ENCODE results near the gene AHDC1. TPM values are rescaled to one million over a fixed set of nuclear protein-coding genes. Genes with fewer than 3 reads are reported as not detected.
A peak's percentile ranks its signal among the peaks of the same experiment; 100 is the strongest.

The AHDC1 gene
- total and polyA plus RNA-seq, 9 of the 15 experiments (the other 6 are each of a cell fraction or from before 2014, with no cell fraction given), result 0.21 to 36.4 (median 4.7) TPM

GRCh38 chr1:27603309-27603680 lies 649 bp downstream of the AHDC1 start (continued):
- TF ChIP-seq CREB5 (CRISPR knock-in tag; IDR thresholded peaks at IDR 0.05) (no peak), RAD21 (CRISPR knock-in tag; conservative IDR thresholded peaks at IDR 0.05 in 1 of 2, IDR thresholded peaks at IDR 0.05 in 1 of 2) (peak in 1 of 2 experiments; percentile 13; a peak in 1 of 4 replicates), ZNF764 (CRISPR knock-in tag; IDR thresholded peaks at IDR 0.05; ENCODE audit: low read depth) (no peak), EWSR1 (IDR thresholded peaks at IDR 0.05; ENCODE audit: borderline replicate concordance, low read depth, partially characterized antibody) (no peak), ZNF740 (CRISPR knock-in tag; IDR thresholded peaks at IDR 0.05) (peak; percentile 91), ZNF740 (tag; IDR thresholded peaks at IDR 0.05) (peak in 1 of 2 experiments; percentile 52; a peak in 1 of 4 replicates), SRF (CRISPR knock-in tag; IDR thresholded peaks at IDR 0.05) (no peak), ZNF253 (CRISPR knock-in tag; conservative IDR thresholded peaks at IDR 0.05) (no peak), HSF4 (CRISPR knock-in tag; IDR thresholded peaks at IDR 0.05; ENCODE audit: borderline replicate concordance) (no peak), C11orf30 (IDR thresholded peaks at IDR 0.05; ENCODE audit: low read depth) (no peak), ZNF184 (CRISPR knock-in tag; IDR thresholded peaks at IDR 0.05) (no peak), THRA (IDR thresholded peaks at IDR 0.05) (no peak), ZNF695 (CRISPR knock-in tag; IDR thresholded peaks at IDR 0.05) (no peak)
- TF ChIP-seq, protein P1, sequence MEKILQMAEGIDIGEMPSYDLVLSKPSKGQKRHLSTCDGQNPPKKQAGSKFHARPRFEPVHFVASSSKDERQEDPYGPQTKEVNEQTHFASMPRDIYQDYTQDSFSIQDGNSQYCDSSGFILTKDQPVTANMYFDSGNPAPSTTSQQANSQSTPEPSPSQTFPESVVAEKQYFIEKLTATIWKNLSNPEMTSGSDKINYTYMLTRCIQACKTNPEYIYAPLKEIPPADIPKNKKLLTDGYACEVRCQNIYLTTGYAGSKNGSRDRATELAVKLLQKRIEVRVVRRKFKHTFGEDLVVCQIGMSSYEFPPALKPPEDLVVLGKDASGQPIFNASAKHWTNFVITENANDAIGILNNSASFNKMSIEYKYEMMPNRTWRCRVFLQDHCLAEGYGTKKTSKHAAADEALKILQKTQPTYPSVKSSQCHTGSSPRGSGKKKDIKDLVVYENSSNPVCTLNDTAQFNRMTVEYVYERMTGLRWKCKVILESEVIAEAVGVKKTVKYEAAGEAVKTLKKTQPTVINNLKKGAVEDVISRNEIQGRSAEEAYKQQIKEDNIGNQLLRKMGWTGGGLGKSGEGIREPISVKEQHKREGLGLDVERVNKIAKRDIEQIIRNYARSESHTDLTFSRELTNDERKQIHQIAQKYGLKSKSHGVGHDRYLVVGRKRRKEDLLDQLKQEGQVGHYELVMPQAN (IDR thresholded peaks at IDR 0.05; ENCODE audit: borderline replicate concordance), result no peak
- TF ChIP-seq, protein P2, sequence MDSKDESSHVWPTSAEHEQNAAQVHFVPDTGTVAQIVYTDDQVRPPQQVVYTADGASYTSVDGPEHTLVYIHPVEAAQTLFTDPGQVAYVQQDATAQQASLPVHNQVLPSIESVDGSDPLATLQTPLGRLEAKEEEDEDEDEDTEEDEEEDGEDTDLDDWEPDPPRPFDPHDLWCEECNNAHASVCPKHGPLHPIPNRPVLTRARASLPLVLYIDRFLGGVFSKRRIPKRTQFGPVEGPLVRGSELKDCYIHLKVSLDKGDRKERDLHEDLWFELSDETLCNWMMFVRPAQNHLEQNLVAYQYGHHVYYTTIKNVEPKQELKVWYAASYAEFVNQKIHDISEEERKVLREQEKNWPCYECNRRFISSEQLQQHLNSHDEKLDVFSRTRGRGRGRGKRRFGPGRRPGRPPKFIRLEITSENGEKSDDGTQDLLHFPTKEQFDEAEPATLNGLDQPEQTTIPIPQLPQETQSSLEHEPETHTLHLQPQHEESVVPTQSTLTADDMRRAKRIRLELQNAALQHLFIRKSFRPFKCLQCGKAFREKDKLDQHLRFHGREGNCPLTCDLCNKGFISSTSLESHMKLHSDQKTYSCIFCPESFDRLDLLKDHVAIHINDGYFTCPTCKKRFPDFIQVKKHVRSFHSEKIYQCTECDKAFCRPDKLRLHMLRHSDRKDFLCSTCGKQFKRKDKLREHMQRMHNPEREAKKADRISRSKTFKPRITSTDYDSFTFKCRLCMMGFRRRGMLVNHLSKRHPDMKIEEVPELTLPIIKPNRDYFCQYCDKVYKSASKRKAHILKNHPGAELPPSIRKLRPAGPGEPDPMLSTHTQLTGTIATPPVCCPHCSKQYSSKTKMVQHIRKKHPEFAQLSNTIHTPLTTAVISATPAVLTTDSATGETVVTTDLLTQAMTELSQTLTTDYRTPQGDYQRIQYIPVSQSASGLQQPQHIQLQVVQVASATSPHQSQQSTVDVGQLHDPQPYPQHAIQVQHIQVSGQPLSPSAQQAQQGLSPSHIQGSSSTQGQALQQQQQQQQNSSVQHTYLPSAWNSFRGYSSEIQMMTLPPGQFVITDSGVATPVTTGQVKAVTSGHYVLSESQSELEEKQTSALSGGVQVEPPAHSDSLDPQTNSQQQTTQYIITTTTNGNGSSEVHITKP (IDR thresholded peaks at IDR 0.05; ENCODE audit: partially characterized antibody), result no peak
- TF ChIP-seq, protein P3, sequence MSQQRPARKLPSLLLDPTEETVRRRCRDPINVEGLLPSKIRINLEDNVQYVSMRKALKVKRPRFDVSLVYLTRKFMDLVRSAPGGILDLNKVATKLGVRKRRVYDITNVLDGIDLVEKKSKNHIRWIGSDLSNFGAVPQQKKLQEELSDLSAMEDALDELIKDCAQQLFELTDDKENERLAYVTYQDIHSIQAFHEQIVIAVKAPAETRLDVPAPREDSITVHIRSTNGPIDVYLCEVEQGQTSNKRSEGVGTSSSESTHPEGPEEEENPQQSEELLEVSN (IDR thresholded peaks at IDR 0.05; ENCODE audit: borderline replicate concordance in 1 of 2, extremely low read depth in 1 of 2, insufficient read depth in 1 of 2, insufficient read length in 1 of 2, low read depth in 1 of 2, low read length in 1 of 2, poor library complexity in 1 of 2, severe bottlenecking in 1 of 2), result peak in 1 of 2 experiments; percentile 43

Measured in K562 (cell line).